HepG2 (cell line): ENCODE data around the gene LLGL1. TPM values are rescaled to one million over a fixed set of nuclear protein-coding genes. Genes with fewer than 3 reads are reported as not detected.

Source experiments
- EHMT2 ChIP-seq: fragments of 200-600 bp; sonication (generic); IDR thresholded peaks from 2 replicates; pipeline ENCODE4 v1.7.0; 2017; ENCODE audit warnings: antibody characterized with exemption, low read depth, low read length, borderline replicate concordance
- MAZ ChIP-seq, 2 experiments: sonication (generic) in 1 of 2; formaldehyde crosslinking in 1 of 2; IDR thresholded peaks; 2 replicates each; pipeline versions ENCODE4 v1.5.0 to v1.6.1; 2012 to 2020; ENCODE audit warnings: low read depth in 2 of 2, mild to moderate bottlenecking in 2 of 2, borderline replicate concordance in 1 of 2, improper control_type of control experiment in 1 of 2, low read length in 1 of 2, missing genetic modification reagents in 1 of 2, moderate library complexity in 1 of 2
- PAX8 ChIP-seq: sonication (generic); formaldehyde crosslinking; IDR thresholded peaks from 2 replicates; pipeline ENCODE4 v1.8.0; 2022; ENCODE audit warnings: mild to moderate bottlenecking, missing genetic modification reagents, borderline replicate concordance
- RBM22 ChIP-seq: fragments of 200-400 bp; formaldehyde crosslinking; optimal IDR thresholded peaks from 2 replicates; pipeline ENCODE3; 2017; ENCODE audit warnings: mild to moderate bottlenecking, low read length, moderate library complexity
- SRSF1 ChIP-seq: fragments of 200-400 bp; formaldehyde crosslinking; optimal IDR thresholded peaks from 2 replicates; pipeline ENCODE3; 2017; ENCODE audit warnings: mild to moderate bottlenecking, low read depth, low read length, moderate library complexity
- TCF7L2 ChIP-seq: IDR thresholded peaks from 2 replicates; pipeline ENCODE4 v1.6.1; 2011; ENCODE audit warnings: mild to moderate bottlenecking, low read depth, low read length, moderate library complexity
- polyA plus RNA-seq, 8 experiments: library from polyadenylated mRNA; depleted of rRNA in 3 of 8; stranded (reverse) in 7 of 8; unstranded in 1 of 8; fragments of >200 nt; fragmentation: Illumina TruSeq in 4 of 8; extraction: Trizol in 4 of 8; gene quantifications; 2 replicates each; pipeline versions ENCODE4 v1.2.1 to v1.2.3, GENCODE V29; 2011 to 2016; ENCODE audit warnings: low read depth in 4 of 8, missing spikeins in 1 of 8, mixed read lengths in 1 of 8; ENCODE audit not compliant: insufficient read depth in 1 of 8
- total RNA-seq, 5 experiments: library from RNA; depleted of rRNA; stranded (reverse); fragments of >200 nt; fragmentation: Illumina TruSeq; extraction: Trizol; gene quantifications; 2 replicates each; pipeline ENCODE4 v1.2.3, GENCODE V29; 2016; ENCODE audit warnings: low read depth in 1 of 5
- TF ChIP-seq, protein P1 (sequence below), 2 experiments: fragments of 450-650 bp in 1 of 2; sonication (generic) in 1 of 2; formaldehyde crosslinking in 1 of 2; IDR thresholded peaks; 2 replicates each; pipeline versions ENCODE4 v1.6.1 to v1.8.0; 2016 to 2022; ENCODE audit warnings: antibody characterized with exemption in 1 of 2, mild to moderate bottlenecking in 1 of 2, missing genetic modification reagents in 1 of 2
- TF ChIP-seq, protein P2 (sequence below): sonication (generic); formaldehyde crosslinking; IDR thresholded peaks from 2 replicates; pipeline ENCODE4 v1.5.1; 2020; ENCODE audit warnings: missing genetic modification reagents, mild to moderate bottlenecking, borderline replicate concordance
- TF ChIP-seq, protein P3 (sequence below): sonication (generic); formaldehyde crosslinking; IDR thresholded peaks from 2 replicates; pipeline ENCODE4 v1.5.0; 2020; ENCODE audit warnings: missing genetic modification reagents
- TF ChIP-seq, protein P4 (sequence below): IDR thresholded peaks from 2 replicates; pipeline ENCODE4 v1.6.1; 2016; ENCODE audit warnings: control low read depth

The LLGL1 gene
- total and polyA plus RNA-seq, 2 of the 13 experiments (the other 11 are each of a cell fraction or from before 2014, with no cell fraction given), result 15.0 to 15.3 TPM

DNA sequence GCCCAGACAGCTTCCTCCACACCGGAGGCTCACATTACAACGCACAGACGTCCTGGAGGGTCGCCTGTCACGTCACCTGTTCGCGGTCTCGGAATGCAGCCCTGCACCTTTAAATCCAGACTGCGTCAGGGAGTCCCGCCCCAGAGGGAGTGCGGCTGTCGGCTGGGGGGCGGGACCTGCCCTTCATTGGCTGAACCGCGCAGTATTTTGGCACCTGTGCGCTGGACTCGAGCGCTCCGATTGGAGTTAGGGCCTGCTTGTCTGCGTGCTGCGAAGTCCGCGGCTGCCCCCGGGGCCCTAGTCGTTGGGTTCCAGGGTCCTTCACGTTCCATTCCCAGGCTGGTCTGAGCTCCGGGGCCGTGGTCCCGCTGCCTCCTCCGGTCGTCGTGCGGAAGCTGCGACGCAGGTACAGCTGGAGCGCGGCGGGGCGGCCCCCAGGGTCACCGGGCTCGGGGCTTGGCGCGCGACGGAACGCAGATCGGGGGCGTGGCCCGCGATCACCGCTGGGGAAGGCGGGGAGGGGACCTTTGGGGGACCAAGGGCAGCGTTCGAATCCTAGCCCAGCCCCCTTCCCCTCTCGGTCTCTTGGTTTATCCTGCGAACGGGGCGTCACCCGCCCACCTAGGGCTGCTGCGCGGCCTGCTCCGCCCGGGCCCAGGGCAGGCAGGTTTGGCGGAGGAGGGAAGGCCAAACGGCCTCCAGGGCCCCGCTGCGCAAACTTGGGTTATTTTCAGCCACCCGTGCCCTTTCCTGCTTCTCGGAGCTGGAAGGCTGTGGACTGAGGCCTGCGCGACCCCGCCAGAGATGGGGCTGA, 35.1 kb downstream of the LLGL1 start, which contains the start of gene MIEF2 (continued):
- TF ChIP-seq, protein P1, sequence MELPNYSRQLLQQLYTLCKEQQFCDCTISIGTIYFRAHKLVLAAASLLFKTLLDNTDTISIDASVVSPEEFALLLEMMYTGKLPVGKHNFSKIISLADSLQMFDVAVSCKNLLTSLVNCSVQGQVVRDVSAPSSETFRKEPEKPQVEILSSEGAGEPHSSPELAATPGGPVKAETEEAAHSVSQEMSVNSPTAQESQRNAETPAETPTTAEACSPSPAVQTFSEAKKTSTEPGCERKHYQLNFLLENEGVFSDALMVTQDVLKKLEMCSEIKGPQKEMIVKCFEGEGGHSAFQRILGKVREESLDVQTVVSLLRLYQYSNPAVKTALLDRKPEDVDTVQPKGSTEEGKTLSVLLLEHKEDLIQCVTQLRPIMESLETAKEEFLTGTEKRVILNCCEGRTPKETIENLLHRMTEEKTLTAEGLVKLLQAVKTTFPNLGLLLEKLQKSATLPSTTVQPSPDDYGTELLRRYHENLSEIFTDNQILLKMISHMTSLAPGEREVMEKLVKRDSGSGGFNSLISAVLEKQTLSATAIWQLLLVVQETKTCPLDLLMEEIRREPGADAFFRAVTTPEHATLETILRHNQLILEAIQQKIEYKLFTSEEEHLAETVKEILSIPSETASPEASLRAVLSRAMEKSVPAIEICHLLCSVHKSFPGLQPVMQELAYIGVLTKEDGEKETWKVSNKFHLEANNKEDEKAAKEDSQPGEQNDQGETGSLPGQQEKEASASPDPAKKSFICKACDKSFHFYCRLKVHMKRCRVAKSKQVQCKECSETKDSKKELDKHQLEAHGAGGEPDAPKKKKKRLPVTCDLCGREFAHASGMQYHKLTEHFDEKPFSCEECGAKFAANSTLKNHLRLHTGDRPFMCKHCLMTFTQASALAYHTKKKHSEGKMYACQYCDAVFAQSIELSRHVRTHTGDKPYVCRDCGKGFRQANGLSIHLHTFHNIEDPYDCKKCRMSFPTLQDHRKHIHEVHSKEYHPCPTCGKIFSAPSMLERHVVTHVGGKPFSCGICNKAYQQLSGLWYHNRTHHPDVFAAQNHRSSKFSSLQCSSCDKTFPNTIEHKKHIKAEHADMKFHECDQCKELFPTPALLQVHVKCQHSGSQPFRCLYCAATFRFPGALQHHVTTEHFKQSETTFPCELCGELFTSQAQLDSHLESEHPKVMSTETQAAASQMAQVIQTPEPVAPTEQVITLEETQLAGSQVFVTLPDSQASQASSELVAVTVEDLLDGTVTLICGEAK (IDR thresholded peaks at IDR 0.05), result no peak
- TF ChIP-seq, protein P1 (CRISPR knock-in tag; IDR thresholded peaks at IDR 0.05), result peak; percentile 39; the same call in 1 of the 2 replicates
- no peak for TF ChIP-seq EHMT2
- TF ChIP-seq PAX8 (CRISPR knock-in tag), result peak; percentile 63; the same call in 1 of the 2 replicates
- TF ChIP-seq, protein P2, sequence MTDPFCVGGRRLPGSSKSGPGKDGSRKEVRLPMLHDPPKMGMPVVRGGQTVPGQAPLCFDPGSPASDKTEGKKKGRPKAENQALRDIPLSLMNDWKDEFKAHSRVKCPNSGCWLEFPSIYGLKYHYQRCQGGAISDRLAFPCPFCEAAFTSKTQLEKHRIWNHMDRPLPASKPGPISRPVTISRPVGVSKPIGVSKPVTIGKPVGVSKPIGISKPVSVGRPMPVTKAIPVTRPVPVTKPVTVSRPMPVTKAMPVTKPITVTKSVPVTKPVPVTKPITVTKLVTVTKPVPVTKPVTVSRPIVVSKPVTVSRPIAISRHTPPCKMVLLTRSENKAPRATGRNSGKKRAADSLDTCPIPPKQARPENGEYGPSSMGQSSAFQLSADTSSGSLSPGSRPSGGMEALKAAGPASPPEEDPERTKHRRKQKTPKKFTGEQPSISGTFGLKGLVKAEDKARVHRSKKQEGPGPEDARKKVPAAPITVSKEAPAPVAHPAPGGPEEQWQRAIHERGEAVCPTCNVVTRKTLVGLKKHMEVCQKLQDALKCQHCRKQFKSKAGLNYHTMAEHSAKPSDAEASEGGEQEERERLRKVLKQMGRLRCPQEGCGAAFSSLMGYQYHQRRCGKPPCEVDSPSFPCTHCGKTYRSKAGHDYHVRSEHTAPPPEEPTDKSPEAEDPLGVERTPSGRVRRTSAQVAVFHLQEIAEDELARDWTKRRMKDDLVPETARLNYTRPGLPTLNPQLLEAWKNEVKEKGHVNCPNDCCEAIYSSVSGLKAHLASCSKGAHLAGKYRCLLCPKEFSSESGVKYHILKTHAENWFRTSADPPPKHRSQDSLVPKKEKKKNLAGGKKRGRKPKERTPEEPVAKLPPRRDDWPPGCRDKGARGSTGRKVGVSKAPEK (CRISPR knock-in tag), result 0 out of 2 replicates have a peak, but pooled peaks have one; percentile 17
- no peak for TF ChIP-seq RBM22
- peak; percentile 11; the same call in 1 of the 2 replicates for TF ChIP-seq MAZ (IDR thresholded peaks at IDR 0.05; ENCODE audit: borderline replicate concordance, low read depth, low read length)
- TF ChIP-seq MAZ (CRISPR knock-in tag; IDR thresholded peaks at IDR 0.05; ENCODE audit: low read depth), result peak; percentile 91
- TF ChIP-seq, protein P3, sequence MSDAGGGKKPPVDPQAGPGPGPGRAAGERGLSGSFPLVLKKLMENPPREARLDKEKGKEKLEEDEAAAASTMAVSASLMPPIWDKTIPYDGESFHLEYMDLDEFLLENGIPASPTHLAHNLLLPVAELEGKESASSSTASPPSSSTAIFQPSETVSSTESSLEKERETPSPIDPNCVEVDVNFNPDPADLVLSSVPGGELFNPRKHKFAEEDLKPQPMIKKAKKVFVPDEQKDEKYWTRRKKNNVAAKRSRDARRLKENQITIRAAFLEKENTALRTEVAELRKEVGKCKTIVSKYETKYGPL (CRISPR knock-in tag), result no peak
- TF ChIP-seq, protein P4, sequence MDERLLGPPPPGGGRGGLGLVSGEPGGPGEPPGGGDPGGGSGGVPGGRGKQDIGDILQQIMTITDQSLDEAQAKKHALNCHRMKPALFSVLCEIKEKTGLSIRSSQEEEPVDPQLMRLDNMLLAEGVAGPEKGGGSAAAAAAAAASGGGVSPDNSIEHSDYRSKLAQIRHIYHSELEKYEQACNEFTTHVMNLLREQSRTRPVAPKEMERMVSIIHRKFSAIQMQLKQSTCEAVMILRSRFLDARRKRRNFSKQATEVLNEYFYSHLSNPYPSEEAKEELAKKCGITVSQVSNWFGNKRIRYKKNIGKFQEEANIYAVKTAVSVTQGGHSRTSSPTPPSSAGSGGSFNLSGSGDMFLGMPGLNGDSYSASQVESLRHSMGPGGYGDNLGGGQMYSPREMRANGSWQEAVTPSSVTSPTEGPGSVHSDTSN (CRISPR knock-in tag), result peak; percentile 95
- no peak for TF ChIP-seq TCF7L2
- TF ChIP-seq SRSF1, result peak; percentile 32
